ENCODE results near the gene HRK. TPM values are rescaled to one million over a fixed set of nuclear protein-coding genes. Genes with fewer than 3 reads are reported as not detected.

Gene HRK
- total and polyA plus RNA-seq, 2 of the 13 experiments (the other 11 are each of a cell fraction or from before 2014, with no cell fraction given), result 0.02 TPM; not detected in 1

DNA sequence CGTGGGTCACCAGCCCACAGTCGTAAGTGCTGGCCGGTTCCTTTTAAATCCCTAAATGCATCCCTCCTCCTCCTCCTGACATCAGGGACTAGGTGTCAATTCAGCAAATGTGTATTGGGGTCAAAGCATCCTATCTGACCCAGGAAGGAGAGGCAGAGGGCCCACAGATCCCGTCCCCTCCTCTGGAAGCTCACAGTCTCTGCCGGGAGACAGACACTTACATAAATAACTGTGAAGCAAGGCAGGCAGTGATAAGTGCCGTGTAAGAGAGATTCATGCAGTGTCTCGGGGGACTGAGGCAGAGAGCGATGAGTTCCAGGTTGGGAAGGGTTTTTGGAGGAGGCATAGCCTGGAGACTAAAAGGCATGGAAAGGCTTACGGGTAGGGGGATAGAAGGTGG lies 44.1 kb downstream of the HRK start:
- H3K36me3 ChIP-seq (replicated peaks in 1 of 2; ENCODE audit: control insufficient read depth in 1 of 2, insufficient read depth in 2 of 2, low read length in 2 of 2), result no peaks in the 10 kb centered on the region; a peak in 1 of 5 replicates
- no peaks in the 10 kb centered on the region for H3K27me3 ChIP-seq (ENCODE audit: control insufficient read depth in 1 of 2, insufficient read depth in 2 of 2, low read length in 2 of 2)
- H3K4me2 ChIP-seq (ENCODE audit: low read depth, low read length), result no peak overlapping the region
- TF ChIP-seq SOX13 (IDR thresholded peaks at IDR 0.05), result no peak
- TF ChIP-seq SOX13 (CRISPR knock-in tag; conservative IDR thresholded peaks at IDR 0.05 in 1 of 2, IDR thresholded peaks at IDR 0.05 in 1 of 2), result no peak
- TF ChIP-seq, protein P1, sequence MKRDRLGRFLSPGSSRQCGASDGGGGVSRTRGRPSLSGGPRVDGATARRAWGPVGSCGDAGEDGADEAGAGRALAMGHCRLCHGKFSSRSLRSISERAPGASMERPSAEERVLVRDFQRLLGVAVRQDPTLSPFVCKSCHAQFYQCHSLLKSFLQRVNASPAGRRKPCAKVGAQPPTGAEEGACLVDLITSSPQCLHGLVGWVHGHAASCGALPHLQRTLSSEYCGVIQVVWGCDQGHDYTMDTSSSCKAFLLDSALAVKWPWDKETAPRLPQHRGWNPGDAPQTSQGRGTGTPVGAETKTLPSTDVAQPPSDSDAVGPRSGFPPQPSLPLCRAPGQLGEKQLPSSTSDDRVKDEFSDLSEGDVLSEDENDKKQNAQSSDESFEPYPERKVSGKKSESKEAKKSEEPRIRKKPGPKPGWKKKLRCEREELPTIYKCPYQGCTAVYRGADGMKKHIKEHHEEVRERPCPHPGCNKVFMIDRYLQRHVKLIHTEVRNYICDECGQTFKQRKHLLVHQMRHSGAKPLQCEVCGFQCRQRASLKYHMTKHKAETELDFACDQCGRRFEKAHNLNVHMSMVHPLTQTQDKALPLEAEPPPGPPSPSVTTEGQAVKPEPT (CRISPR knock-in tag; IDR thresholded peaks at IDR 0.05; ENCODE audit: low read depth), result no peak
- TF ChIP-seq, protein P2, sequence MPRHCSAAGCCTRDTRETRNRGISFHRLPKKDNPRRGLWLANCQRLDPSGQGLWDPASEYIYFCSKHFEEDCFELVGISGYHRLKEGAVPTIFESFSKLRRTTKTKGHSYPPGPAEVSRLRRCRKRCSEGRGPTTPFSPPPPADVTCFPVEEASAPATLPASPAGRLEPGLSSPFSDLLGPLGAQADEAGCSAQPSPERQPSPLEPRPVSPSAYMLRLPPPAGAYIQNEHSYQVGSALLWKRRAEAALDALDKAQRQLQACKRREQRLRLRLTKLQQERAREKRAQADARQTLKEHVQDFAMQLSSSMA (CRISPR knock-in tag; IDR thresholded peaks at IDR 0.05), result no peak
- no peak for TF ChIP-seq ZNF33B (CRISPR knock-in tag; IDR thresholded peaks at IDR 0.05)
- TF ChIP-seq ZNF556 (CRISPR knock-in tag; IDR thresholded peaks at IDR 0.05; ENCODE audit: borderline replicate concordance), result no peak
- TF ChIP-seq ZNF451 (CRISPR knock-in tag; IDR thresholded peaks at IDR 0.05), result no peak
- TF ChIP-seq, protein P3, sequence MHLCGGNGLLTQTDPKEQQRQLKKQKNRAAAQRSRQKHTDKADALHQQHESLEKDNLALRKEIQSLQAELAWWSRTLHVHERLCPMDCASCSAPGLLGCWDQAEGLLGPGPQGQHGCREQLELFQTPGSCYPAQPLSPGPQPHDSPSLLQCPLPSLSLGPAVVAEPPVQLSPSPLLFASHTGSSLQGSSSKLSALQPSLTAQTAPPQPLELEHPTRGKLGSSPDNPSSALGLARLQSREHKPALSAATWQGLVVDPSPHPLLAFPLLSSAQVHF (CRISPR knock-in tag; IDR thresholded peaks at IDR 0.05), result no peak
- no peak for TF ChIP-seq HNRNPL (IDR thresholded peaks at IDR 0.05; ENCODE audit: low read depth, low read length)
- FAIRE-seq (no peak), DNase-seq (ENCODE audit: low spot score) (no peak), ATAC-seq (no peak)
- CTCF ChIA-PET (ENCODE audit: low intra/inter-chr PET ratio, low total read pairs), result no interaction called here
- no peak overlapping the region for H3K27ac ChIP-seq (ENCODE audit: extremely low read length, insufficient read depth, low read length)
- intact Hi-C loops (cut with micrococcal nuclease; ENCODE audit: unreplicated experiment), result no loop called here
- no peak overlapping the region for H2AFZ ChIP-seq (ENCODE audit: low read length)
- no peaks in the 10 kb centered on the region for H3K4me1 ChIP-seq (ENCODE audit: insufficient read depth, low read length)
- H3K4me3 ChIP-seq (replicated peaks in 1 of 3; ENCODE audit: insufficient read depth in 1 of 3, low read depth in 2 of 3, low read length in 3 of 3), result no peak overlapping the region
- in situ Hi-C loops (cut with HindIII; ENCODE audit: extremely low pct_ligation_motif_present, low pct_unique_long_range_greater_than_20kb), result no loop called here
- H3K9ac ChIP-seq (ENCODE audit: insufficient read depth, low read depth, low read length), result no peak overlapping the region
- POLR2A ChIA-PET, result no interaction called here
- H3K79me2 ChIP-seq (ENCODE audit: insufficient read depth, low read length), result no peaks in the 10 kb centered on the region
- H4K20me1 ChIP-seq (ENCODE audit: insufficient read depth, low read length), result no peaks in the 10 kb centered on the region
- BruUV-seq (replicated peaks), result no TSS peak
- WGBS (ENCODE audit: low lambda C conversion rate), result 94% methylated on average over 9 of the region's 9 CpGs
- no peaks in the 10 kb centered on the region for H3K9me3 ChIP-seq (ENCODE audit: low read length)
